HepG2 (cell line): Measurements from ENCODE around the gene ZNRF3. TPM values are rescaled to one million over a fixed set of nuclear protein-coding genes. Genes with fewer than 3 reads are reported as not detected.

Experiments
- ARHGAP35 ChIP-seq: sonication (generic); formaldehyde crosslinking; IDR thresholded peaks from 2 replicates; pipeline ENCODE4 v1.9.0; 2022; ENCODE audit warnings: mild to moderate bottlenecking, inconsistent platforms, moderate library complexity, missing genetic modification reagents, borderline replicate concordance
- CBX5 ChIP-seq: sonication (generic); formaldehyde crosslinking; IDR thresholded peaks from 2 replicates; pipeline ENCODE4 v1.4.0; 2020; ENCODE audit warnings: missing genetic modification reagents, borderline replicate concordance
- CCDC6 ChIP-seq: sonication (generic); formaldehyde crosslinking; IDR thresholded peaks from 2 replicates; pipeline ENCODE4 v1.8.1; 2022; ENCODE audit warnings: mild to moderate bottlenecking, missing genetic modification reagents, moderate library complexity
- NAIF1 ChIP-seq: sonication (generic); formaldehyde crosslinking; IDR thresholded peaks from 2 replicates; pipeline ENCODE4 v1.5.0; 2020; ENCODE audit warnings: mild to moderate bottlenecking, missing genetic modification reagents, borderline replicate concordance
- NR2F2 ChIP-seq: IDR thresholded peaks from 2 replicates; pipeline ENCODE4 v1.6.1; 2012; ENCODE audit warnings: low read depth, inconsistent platforms, borderline replicate concordance
- RXRB ChIP-seq: IDR thresholded peaks from 2 replicates; pipeline ENCODE4 v1.6.1; 2016; ENCODE audit warnings: borderline replicate concordance, missing genetic modification reagents, missing compliant biosample characterization
- SALL1 ChIP-seq: sonication (generic); formaldehyde crosslinking; IDR thresholded peaks from 2 replicates; pipeline ENCODE4 v1.8.0; 2022; ENCODE audit warnings: mild to moderate bottlenecking, missing genetic modification reagents
- USF2 ChIP-seq, 2 experiments: sonication (generic) in 1 of 2; formaldehyde crosslinking in 1 of 2; IDR thresholded peaks; 2 replicates each; pipeline versions ENCODE4 v1.5.1 to v1.6.1; 2011 to 2020; ENCODE audit warnings: borderline replicate concordance in 1 of 2, low read depth in 1 of 2, low read length in 1 of 2, mild to moderate bottlenecking in 1 of 2, missing genetic modification reagents in 1 of 2, moderate library complexity in 1 of 2
- ZBTB10 ChIP-seq: sonication (generic); formaldehyde crosslinking; IDR thresholded peaks from 2 replicates; pipeline ENCODE4 v1.4.0; 2020; ENCODE audit warnings: missing genetic modification reagents, borderline replicate concordance
- ZBTB4 ChIP-seq: sonication (generic); formaldehyde crosslinking; IDR thresholded peaks from 2 replicates; pipeline ENCODE4 v1.4.0; 2020; ENCODE audit warnings: missing genetic modification reagents, mild to moderate bottlenecking, borderline replicate concordance
- ZIK1 ChIP-seq: sonication (generic); formaldehyde crosslinking; IDR thresholded peaks from 2 replicates; pipeline ENCODE4 v1.5.0; 2020; ENCODE audit warnings: mild to moderate bottlenecking, low read depth, missing genetic modification reagents, borderline replicate concordance
- ZNF30 ChIP-seq: sonication (generic); formaldehyde crosslinking; IDR thresholded peaks from 2 replicates; pipeline ENCODE4 v1.5.0; 2020; ENCODE audit warnings: mild to moderate bottlenecking, missing genetic modification reagents
- ZUFSP ChIP-seq: sonication (generic); formaldehyde crosslinking; IDR thresholded peaks from 2 replicates; pipeline ENCODE4 v1.9.0; 2021; ENCODE audit warnings: missing genetic modification reagents, mild to moderate bottlenecking, borderline replicate concordance
- polyA plus RNA-seq, 8 experiments: library from polyadenylated mRNA; depleted of rRNA in 3 of 8; stranded (reverse) in 7 of 8; unstranded in 1 of 8; fragments of >200 nt; fragmentation: Illumina TruSeq in 4 of 8; extraction: Trizol in 4 of 8; gene quantifications; 2 replicates each; pipeline versions ENCODE4 v1.2.1 to v1.2.3, GENCODE V29; 2011 to 2016; ENCODE audit warnings: low read depth in 4 of 8, missing spikeins in 1 of 8, mixed read lengths in 1 of 8; ENCODE audit not compliant: insufficient read depth in 1 of 8
- total RNA-seq, 5 experiments: library from RNA; depleted of rRNA; stranded (reverse); fragments of >200 nt; fragmentation: Illumina TruSeq; extraction: Trizol; gene quantifications; 2 replicates each; pipeline ENCODE4 v1.2.3, GENCODE V29; 2016; ENCODE audit warnings: low read depth in 1 of 5

Gene ZNRF3
- total and polyA plus RNA-seq, 2 of the 13 experiments (the other 11 are each of a cell fraction or from before 2014, with no cell fraction given), result 20.3 to 36.7 TPM

GRCh38 chr22:29023172-29023796 is 139.9 kb downstream of the ZNRF3 start (continued):
- TF ChIP-seq ZUFSP, result no peak
- TF ChIP-seq ZNF30 (CRISPR knock-in tag), result no peak
- no peak for TF ChIP-seq ZBTB4
- no peak for TF ChIP-seq NAIF1
- no peak for TF ChIP-seq RXRB (CRISPR knock-in tag)
- TF ChIP-seq ZIK1, result no peak
- no peak for TF ChIP-seq ZBTB10 (CRISPR knock-in tag)
- TF ChIP-seq CCDC6, result no peak
- TF ChIP-seq NR2F2, result no peak
- no peak for TF ChIP-seq CBX5 (CRISPR knock-in tag)
- no peak for TF ChIP-seq USF2 (IDR thresholded peaks at IDR 0.05; ENCODE audit: low read depth, low read length)
- no peak for TF ChIP-seq USF2 (CRISPR knock-in tag; IDR thresholded peaks at IDR 0.05; ENCODE audit: borderline replicate concordance)
- no peak for TF ChIP-seq ARHGAP35 (CRISPR knock-in tag)
- TF ChIP-seq SALL1, result peak; percentile 52
